RWPE1 (cell line): Measurements from ENCODE around the gene NR2F2.

Experiments
- CTCF ChIA-PET: fragments of 350-600 bp; sonication (Branson Sonifier 250); formaldehyde crosslinking; extraction: SDS; loops from one replicate; lab custom pipeline; 2021; lab: Yijun Ruan, JAX
- POLR2A ChIA-PET: fragments of 400-600 bp; formaldehyde crosslinking; extraction: SDS; loops from one replicate; lab custom pipeline; 2020; ENCODE audit warnings: antibody characterized with exemption; ENCODE audit not compliant: low non-redundant PET; lab: Yijun Ruan, JAX
- DNase-seq: peaks from one replicate; pipeline ENCODE4 v3.0.0; 2012; ENCODE audit warnings: low spot score
- H3K27ac ChIP-seq: fragments of 450-650 bp; 2 replicates; pipeline ENCODE4 v1.5.1; 2017
- CTCF ChIP-seq: fragments of 450-650 bp; conservative IDR thresholded peaks from 2 replicates; pipeline ENCODE4 v1.5.1; 2017; ENCODE audit warnings: low read depth, mild to moderate bottlenecking

Gene NR2F2

GRCh38 chr15:96352604-96353405 is 22.3 kb downstream of the NR2F2 start:
- no peak overlapping the region for H3K27ac ChIP-seq
- no peak for DNase-seq
- POLR2A ChIA-PET, result no interaction called here
- no peak for TF ChIP-seq CTCF
- CTCF ChIA-PET, result interaction anchor here (0.6 to 0.7 kb wide), 3 partner anchors 26 to 1235 kb away, joined by 3 to 4 read pairs (median 3); no protein-coding TSS in a partner anchor

GRCh38 chr15:96353416-96353929 is 23.0 kb downstream of the NR2F2 start:
- ChIA-PET CTCF (interaction anchor here (0.6 kb wide), 2 partner anchors 10 to 1236 kb away, joined by 3 to 4 read pairs; no protein-coding TSS in a partner anchor), POLR2A (no interaction called here)
- TF ChIP-seq CTCF, result no peak
- no peak overlapping the region for H3K27ac ChIP-seq
- no peak for DNase-seq

GRCh38 chr15:96353930-96354730 is 23.6 kb downstream of the NR2F2 start:
- 0 out of 2 replicates have a peak, but pooled peaks have one; percentile 21 for TF ChIP-seq CTCF
- DNase-seq, result no peak
- H3K27ac ChIP-seq, result no peak overlapping the region
- POLR2A ChIA-PET, result no interaction called here
- CTCF ChIA-PET, result interaction anchor here (0.6 kb wide), 1 partner anchor 9 kb away, joined by 4 read pairs; no protein-coding TSS in a partner anchor

GRCh38 chr15:96354731-96355567 is 24.4 kb downstream of the NR2F2 start:
- H3K27ac ChIP-seq, result no peak overlapping the region
- ChIA-PET CTCF (interaction anchor here (1.1 kb wide), 1 partner anchor 9 kb away, joined by 5 read pairs; no protein-coding TSS in a partner anchor), POLR2A (no interaction called here)
- TF ChIP-seq CTCF, result no peak
- no peak for DNase-seq

GRCh38 chr15:96355568-96356187 is 25.2 kb downstream of the NR2F2 start:
- POLR2A ChIA-PET, result no interaction called here
- no peak overlapping the region for H3K27ac ChIP-seq
- CTCF ChIA-PET, result interaction anchor here (1.1 to 1.2 kb wide), 2 partner anchors 10 to 30 kb away, joined by 4 to 5 read pairs; no protein-coding TSS in a partner anchor
- no peak for DNase-seq
- no peak for TF ChIP-seq CTCF
